IMR-90 (cell line): ENCODE data around the gene ELF5.

ENCODE experiments used
- BHLHE40 ChIP-seq: fragments of 150-350 bp; IDR thresholded peaks from 2 replicates; pipeline ENCODE4 v1.6.1; 2016; ENCODE audit warnings: mild to moderate bottlenecking, low read depth, low read length
- CEBPB ChIP-seq: IDR thresholded peaks from 2 replicates; pipeline ENCODE4 v1.6.1; 2012; ENCODE audit warnings: low read depth, low read length, improper control_type of control experiment
- FOS ChIP-seq: fragments of 150-350 bp; IDR thresholded peaks from 2 replicates; pipeline ENCODE4 v1.6.1; 2016; ENCODE audit warnings: low read depth, low read length
- MAFK ChIP-seq: IDR thresholded peaks from 2 replicates; pipeline ENCODE4 v1.6.1; 2012; ENCODE audit warnings: low read depth, low read length, improper control_type of control experiment
- MXI1 ChIP-seq: IDR thresholded peaks from 2 replicates; pipeline ENCODE4 v1.6.1; 2012; ENCODE audit warnings: low read depth, mild to moderate bottlenecking, low read length, moderate library complexity, borderline replicate concordance
- NFE2L2 ChIP-seq: fragments of 150-350 bp; IDR thresholded peaks from 2 replicates; pipeline ENCODE4 v1.6.1; 2016; ENCODE audit warnings: low read depth, mild to moderate bottlenecking, low read length
- POLR2A ChIP-seq: IDR thresholded peaks from 2 replicates; pipeline ENCODE4 v1.6.1; 2012; ENCODE audit warnings: mild to moderate bottlenecking, low read depth, low read length
- RAD21 ChIP-seq: IDR thresholded peaks from 2 replicates; pipeline ENCODE4 v1.6.1; 2012; ENCODE audit warnings: low read length, improper control_type of control experiment
- RCOR1 ChIP-seq: IDR thresholded peaks from 2 replicates; pipeline ENCODE4 v1.6.1; 2012; ENCODE audit warnings: mild to moderate bottlenecking, low read length, improper control_type of control experiment; ENCODE audit not compliant: insufficient replicate concordance
- RFX5 ChIP-seq: IDR thresholded peaks from 2 replicates; pipeline ENCODE4 v1.8.0; 2012; ENCODE audit warnings: low read depth, mild to moderate bottlenecking, low read length, moderate library complexity
- SMC3 ChIP-seq: fragments of 150-350 bp; IDR thresholded peaks from 2 replicates; pipeline ENCODE4 v1.6.1; 2016; ENCODE audit warnings: low read depth, mild to moderate bottlenecking, antibody characterized with exemption, low read length, moderate library complexity
- TF ChIP-seq, protein P1 (sequence below): conservative IDR thresholded peaks from 2 replicates; pipeline ENCODE4 v1.5.1; 2012; ENCODE audit warnings: mild to moderate bottlenecking, low read depth, low read length, improper control_type of control experiment
- TF ChIP-seq, protein P2 (sequence below): fragments of 150-350 bp; IDR thresholded peaks from 2 replicates; pipeline ENCODE4 v1.6.1; 2017; ENCODE audit warnings: mild to moderate bottlenecking, antibody characterized with exemption, low read length, low read depth
- TF ChIP-seq, protein P3 (sequence below): fragments of 150-350 bp; IDR thresholded peaks from 2 replicates; pipeline ENCODE4 v1.6.1; 2016; ENCODE audit warnings: low read depth, mild to moderate bottlenecking, low read length, moderate library complexity, borderline replicate concordance

DNA sequence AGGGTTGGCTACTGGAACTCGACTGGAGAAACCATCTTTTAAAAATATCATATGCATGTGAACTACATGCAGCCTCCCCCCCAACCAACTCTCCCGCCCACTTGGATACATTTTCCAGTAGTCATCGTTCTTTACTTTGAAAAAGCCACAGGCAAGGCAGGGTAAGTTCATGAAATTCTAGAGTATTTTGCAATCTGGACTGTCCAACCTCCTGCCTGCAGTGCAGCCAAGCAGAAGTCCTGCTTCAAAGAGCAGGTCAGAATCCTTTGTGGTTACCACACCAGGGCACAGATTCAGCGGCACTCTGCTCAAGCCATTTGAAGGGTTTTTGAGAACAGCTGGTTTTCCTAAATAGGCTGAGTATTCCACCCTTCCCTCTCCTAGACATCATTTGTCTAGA is 12.1 kb downstream of the ELF5 start:
- TF ChIP-seq, protein P1, sequence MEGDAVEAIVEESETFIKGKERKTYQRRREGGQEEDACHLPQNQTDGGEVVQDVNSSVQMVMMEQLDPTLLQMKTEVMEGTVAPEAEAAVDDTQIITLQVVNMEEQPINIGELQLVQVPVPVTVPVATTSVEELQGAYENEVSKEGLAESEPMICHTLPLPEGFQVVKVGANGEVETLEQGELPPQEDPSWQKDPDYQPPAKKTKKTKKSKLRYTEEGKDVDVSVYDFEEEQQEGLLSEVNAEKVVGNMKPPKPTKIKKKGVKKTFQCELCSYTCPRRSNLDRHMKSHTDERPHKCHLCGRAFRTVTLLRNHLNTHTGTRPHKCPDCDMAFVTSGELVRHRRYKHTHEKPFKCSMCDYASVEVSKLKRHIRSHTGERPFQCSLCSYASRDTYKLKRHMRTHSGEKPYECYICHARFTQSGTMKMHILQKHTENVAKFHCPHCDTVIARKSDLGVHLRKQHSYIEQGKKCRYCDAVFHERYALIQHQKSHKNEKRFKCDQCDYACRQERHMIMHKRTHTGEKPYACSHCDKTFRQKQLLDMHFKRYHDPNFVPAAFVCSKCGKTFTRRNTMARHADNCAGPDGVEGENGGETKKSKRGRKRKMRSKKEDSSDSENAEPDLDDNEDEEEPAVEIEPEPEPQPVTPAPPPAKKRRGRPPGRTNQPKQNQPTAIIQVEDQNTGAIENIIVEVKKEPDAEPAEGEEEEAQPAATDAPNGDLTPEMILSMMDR = no peak
- TF ChIP-seq, protein P2, sequence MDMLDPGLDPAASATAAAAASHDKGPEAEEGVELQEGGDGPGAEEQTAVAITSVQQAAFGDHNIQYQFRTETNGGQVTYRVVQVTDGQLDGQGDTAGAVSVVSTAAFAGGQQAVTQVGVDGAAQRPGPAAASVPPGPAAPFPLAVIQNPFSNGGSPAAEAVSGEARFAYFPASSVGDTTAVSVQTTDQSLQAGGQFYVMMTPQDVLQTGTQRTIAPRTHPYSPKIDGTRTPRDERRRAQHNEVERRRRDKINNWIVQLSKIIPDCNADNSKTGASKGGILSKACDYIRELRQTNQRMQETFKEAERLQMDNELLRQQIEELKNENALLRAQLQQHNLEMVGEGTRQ = no peak
- TF ChIP-seq POLR2A (no peak), BHLHE40 (no peak), SMC3 (no peak), RAD21 (no peak), RFX5 (no peak), MAFK (0 out of 2 replicates have a peak, but pooled peaks have one; percentile 8), NFE2L2 (no peak), RCOR1 (no peak), MXI1 (no peak), FOS (no peak), CEBPB (peak; percentile 95)
- TF ChIP-seq, protein P3, sequence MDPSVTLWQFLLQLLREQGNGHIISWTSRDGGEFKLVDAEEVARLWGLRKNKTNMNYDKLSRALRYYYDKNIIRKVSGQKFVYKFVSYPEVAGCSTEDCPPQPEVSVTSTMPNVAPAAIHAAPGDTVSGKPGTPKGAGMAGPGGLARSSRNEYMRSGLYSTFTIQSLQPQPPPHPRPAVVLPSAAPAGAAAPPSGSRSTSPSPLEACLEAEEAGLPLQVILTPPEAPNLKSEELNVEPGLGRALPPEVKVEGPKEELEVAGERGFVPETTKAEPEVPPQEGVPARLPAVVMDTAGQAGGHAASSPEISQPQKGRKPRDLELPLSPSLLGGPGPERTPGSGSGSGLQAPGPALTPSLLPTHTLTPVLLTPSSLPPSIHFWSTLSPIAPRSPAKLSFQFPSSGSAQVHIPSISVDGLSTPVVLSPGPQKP = no peak
